A549 (cell line): Measurements from ENCODE around the gene MON1A.
"Not testable (repeated sequence)": the region's sequence is repeated elsewhere in the genome, so short reads cannot be mapped to it uniquely, and the experiment has no call there.

Experiments
- EP300 ChIP-seq, 2 experiments: fragments of >200 bp; sonication (Bioruptor Twin); formaldehyde crosslinking; IDR thresholded peaks; 2 replicates in 1 of 2; 3 replicates in 1 of 2; pipeline ENCODE4 v1.6.1; 2016 to 2017
- ESRRA ChIP-seq: fragments of 150-350 bp; IDR thresholded peaks from 2 replicates; pipeline ENCODE4 v1.6.1; 2014; ENCODE audit warnings: mild to moderate bottlenecking, low read length, borderline replicate concordance
- FOXS1 ChIP-seq: fragments of 250-450 bp; sonication (Bioruptor Pico); IDR thresholded peaks from 2 replicates; pipeline ENCODE4 v1.5.0; 2020; ENCODE audit warnings: mild to moderate bottlenecking, moderate library complexity
- JUNB ChIP-seq: fragments of >200 bp; sonication (Bioruptor Twin); formaldehyde crosslinking; IDR thresholded peaks from 2 replicates; pipeline ENCODE4 v1.6.1; 2016
- MAZ ChIP-seq: fragments of 150-350 bp; IDR thresholded peaks from 2 replicates; pipeline ENCODE4 v1.6.1; 2014; ENCODE audit warnings: antibody characterized with exemption, low read depth, low read length, borderline replicate concordance
- POLR2A ChIP-seq: IDR thresholded peaks from 2 replicates; pipeline ENCODE4 v1.6.1; 2012; ENCODE audit warnings: mild to moderate bottlenecking, low read length
- SMC3 ChIP-seq: fragments of >200 bp; sonication (Bioruptor Twin); formaldehyde crosslinking; IDR thresholded peaks from 3 replicates; pipeline ENCODE4 v1.6.1; 2018; ENCODE audit warnings: inconsistent platforms
- SREBF2 ChIP-seq: fragments of 450-650 bp; IDR thresholded peaks from 2 replicates; pipeline ENCODE4 v1.6.1; 2014; ENCODE audit warnings: mild to moderate bottlenecking, moderate library complexity
- TP53 ChIP-seq: fragments of 250-450 bp; sonication (Bioruptor Pico); IDR thresholded peaks from 2 replicates; pipeline ENCODE4 v1.5.0; 2021; ENCODE audit warnings: mild to moderate bottlenecking, moderate library complexity
- ZFP36 ChIP-seq: fragments of 450-650 bp; IDR thresholded peaks from 2 replicates; pipeline ENCODE4 v1.6.1; 2014; ENCODE audit warnings: borderline replicate concordance; ENCODE audit not compliant: partially characterized antibody
- TF ChIP-seq, protein P1 (sequence below): fragments of >200 bp; sonication (Bioruptor Twin); formaldehyde crosslinking; IDR thresholded peaks from 3 replicates; pipeline ENCODE4 v1.5.1; 2016
- TF ChIP-seq, protein P2 (sequence below): fragments of 250-450 bp; sonication (Bioruptor Pico); IDR thresholded peaks from 2 replicates; pipeline ENCODE4 v1.5.0; 2021; ENCODE audit warnings: mild to moderate bottlenecking, moderate library complexity, borderline replicate concordance
- TF ChIP-seq, protein P3 (sequence below): IDR thresholded peaks from 2 replicates; pipeline ENCODE4 v1.6.1; 2012
- TF ChIP-seq, protein P4 (sequence below): IDR thresholded peaks from 2 replicates; pipeline ENCODE4 v1.6.1; 2012

DNA sequence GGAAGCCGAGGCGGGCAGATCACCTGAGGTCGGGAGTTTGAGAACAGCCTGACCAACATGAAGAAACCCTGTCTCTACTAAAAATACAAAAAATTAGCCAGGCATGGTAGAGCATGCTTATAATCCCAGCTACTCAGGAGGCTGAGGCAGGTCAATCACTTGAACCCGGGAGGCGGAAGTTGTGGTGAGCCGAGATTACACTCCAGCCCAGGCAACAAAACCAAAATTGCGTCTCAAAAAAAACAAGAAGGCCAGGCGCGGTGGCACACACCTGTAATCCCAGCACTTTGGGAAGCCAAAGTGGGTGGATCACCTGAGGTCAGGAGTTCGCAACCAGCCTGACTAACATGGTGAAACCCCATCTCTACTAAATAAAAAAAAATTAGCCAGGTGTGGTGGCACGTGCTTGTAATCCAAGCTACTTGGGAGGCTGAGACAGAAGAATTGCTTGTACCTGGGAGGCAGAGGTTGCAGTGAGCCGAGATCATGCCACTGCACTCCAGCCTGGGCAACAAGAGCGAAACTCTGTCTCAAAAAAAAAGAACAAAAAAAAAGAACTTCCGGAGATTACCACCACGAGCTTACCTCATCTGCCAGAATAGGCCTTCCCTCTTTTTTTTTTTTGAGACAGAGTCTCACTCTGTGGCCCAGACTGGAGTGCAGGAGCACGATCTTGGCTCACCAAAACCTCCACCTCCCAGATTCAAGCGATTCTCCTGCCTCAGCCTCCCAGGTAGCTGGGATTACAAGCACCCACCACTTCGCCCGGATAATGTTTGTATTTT is 11.6 kb downstream of the MON1A start:
- TF ChIP-seq SREBF2; POLR2A; ESRRA; ZFP36; MAZ; TP53 (CRISPR knock-in tag); SMC3; JUNB; EP300 (IDR thresholded peaks at IDR 0.05); FOXS1 (CRISPR knock-in tag): not testable (repeated sequence)
- TF ChIP-seq, protein P1, sequence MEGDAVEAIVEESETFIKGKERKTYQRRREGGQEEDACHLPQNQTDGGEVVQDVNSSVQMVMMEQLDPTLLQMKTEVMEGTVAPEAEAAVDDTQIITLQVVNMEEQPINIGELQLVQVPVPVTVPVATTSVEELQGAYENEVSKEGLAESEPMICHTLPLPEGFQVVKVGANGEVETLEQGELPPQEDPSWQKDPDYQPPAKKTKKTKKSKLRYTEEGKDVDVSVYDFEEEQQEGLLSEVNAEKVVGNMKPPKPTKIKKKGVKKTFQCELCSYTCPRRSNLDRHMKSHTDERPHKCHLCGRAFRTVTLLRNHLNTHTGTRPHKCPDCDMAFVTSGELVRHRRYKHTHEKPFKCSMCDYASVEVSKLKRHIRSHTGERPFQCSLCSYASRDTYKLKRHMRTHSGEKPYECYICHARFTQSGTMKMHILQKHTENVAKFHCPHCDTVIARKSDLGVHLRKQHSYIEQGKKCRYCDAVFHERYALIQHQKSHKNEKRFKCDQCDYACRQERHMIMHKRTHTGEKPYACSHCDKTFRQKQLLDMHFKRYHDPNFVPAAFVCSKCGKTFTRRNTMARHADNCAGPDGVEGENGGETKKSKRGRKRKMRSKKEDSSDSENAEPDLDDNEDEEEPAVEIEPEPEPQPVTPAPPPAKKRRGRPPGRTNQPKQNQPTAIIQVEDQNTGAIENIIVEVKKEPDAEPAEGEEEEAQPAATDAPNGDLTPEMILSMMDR = not testable (repeated sequence)
- TF ChIP-seq, protein P2, sequence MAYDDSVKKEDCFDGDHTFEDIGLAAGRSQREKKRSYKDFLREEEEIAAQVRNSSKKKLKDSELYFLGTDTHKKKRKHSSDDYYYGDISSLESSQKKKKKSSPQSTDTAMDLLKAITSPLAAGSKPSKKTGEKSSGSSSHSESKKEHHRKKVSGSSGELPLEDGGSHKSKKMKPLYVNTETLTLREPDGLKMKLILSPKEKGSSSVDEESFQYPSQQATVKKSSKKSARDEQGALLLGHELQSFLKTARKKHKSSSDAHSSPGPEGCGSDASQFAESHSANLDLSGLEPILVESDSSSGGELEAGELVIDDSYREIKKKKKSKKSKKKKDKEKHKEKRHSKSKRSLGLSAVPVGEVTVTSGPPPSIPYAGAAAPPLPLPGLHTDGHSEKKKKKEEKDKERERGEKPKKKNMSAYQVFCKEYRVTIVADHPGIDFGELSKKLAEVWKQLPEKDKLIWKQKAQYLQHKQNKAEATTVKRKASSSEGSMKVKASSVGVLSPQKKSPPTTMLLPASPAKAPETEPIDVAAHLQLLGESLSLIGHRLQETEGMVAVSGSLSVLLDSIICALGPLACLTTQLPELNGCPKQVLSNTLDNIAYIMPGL (CRISPR knock-in tag) = not testable (repeated sequence)
- TF ChIP-seq, protein P3, sequence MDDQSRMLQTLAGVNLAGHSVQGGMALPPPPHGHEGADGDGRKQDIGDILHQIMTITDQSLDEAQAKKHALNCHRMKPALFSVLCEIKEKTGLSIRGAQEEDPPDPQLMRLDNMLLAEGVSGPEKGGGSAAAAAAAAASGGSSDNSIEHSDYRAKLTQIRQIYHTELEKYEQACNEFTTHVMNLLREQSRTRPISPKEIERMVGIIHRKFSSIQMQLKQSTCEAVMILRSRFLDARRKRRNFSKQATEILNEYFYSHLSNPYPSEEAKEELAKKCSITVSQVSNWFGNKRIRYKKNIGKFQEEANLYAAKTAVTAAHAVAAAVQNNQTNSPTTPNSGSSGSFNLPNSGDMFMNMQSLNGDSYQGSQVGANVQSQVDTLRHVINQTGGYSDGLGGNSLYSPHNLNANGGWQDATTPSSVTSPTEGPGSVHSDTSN = not testable (repeated sequence)
- TF ChIP-seq, protein P4, sequence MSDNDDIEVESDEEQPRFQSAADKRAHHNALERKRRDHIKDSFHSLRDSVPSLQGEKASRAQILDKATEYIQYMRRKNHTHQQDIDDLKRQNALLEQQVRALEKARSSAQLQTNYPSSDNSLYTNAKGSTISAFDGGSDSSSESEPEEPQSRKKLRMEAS = not testable (repeated sequence)
